CD14-positive monocyte (primary cell): Measurements from ENCODE around the gene FBXW7. TPM values are rescaled to one million over a fixed set of nuclear protein-coding genes. Genes with fewer than 3 reads are reported as not detected.

ENCODE experiments used
- DNase-seq, 3 donors: peaks; one replicate each; pipeline ENCODE4 v3.0.0-alpha.2; 2011 to 2022
- H2AFZ ChIP-seq: 2 replicates; pipeline ENCODE4 v1.6.0; 2012; ENCODE audit warnings: mild to moderate bottlenecking, low read depth, low read length, inconsistent platforms; ENCODE audit not compliant: insufficient read depth, poor library complexity, severe bottlenecking
- H3K27ac ChIP-seq, 2 donors: 1 replicate in 1 of 2; 2 replicates in 1 of 2; pipeline ENCODE4 v1.5.1; 2012 to 2013; ENCODE audit warnings: low read length in 2 of 2, control low read depth in 1 of 2, inconsistent platforms in 1 of 2, low read depth in 1 of 2, mild to moderate bottlenecking in 1 of 2
- H3K27me3 ChIP-seq, 2 donors: one replicate each; pipeline versions ENCODE4 v1.6.0 to v1.6.1; 2011 to 2013; ENCODE audit warnings: low read length in 2 of 2; ENCODE audit not compliant: control insufficient read depth in 2 of 2, insufficient read depth in 2 of 2
- H3K36me3 ChIP-seq, 2 donors: replicated peaks in 1 of 2; 1 replicate in 1 of 2; 2 replicates in 1 of 2; pipeline versions ENCODE4 v1.5.1 to v1.6.1; 2012 to 2013; ENCODE audit warnings: low read length in 2 of 2, control low read depth in 1 of 2, inconsistent platforms in 1 of 2, mild to moderate bottlenecking in 1 of 2; ENCODE audit not compliant: insufficient read depth in 2 of 2, control insufficient read depth in 1 of 2
- H3K4me1 ChIP-seq, 2 donors: 1 replicate in 1 of 2; 2 replicates in 1 of 2; pipeline versions ENCODE4 v1.5.1 to v1.6.1; 2012 to 2013; ENCODE audit warnings: low read length in 2 of 2, control low read depth in 1 of 2, inconsistent platforms in 1 of 2, mild to moderate bottlenecking in 1 of 2, moderate library complexity in 1 of 2; ENCODE audit not compliant: insufficient read depth in 2 of 2, control insufficient read depth in 1 of 2
- H3K4me2 ChIP-seq: replicated peaks from 2 replicates; pipeline ENCODE3; 2012; ENCODE audit warnings: low read length, moderate library complexity, mild to moderate bottlenecking; ENCODE audit not compliant: poor library complexity, severe bottlenecking; ENCODE audit errors: extremely low read depth
- H3K4me3 ChIP-seq, 3 experiments: fragments of 200-600 bp in 1 of 3; sonication (generic) in 1 of 3; replicated peaks in 1 of 3; 1 replicate in 2 of 3; 2 replicates in 1 of 3; pipeline ENCODE4 v1.5.1; 2011 to 2013; ENCODE audit warnings: low read length in 3 of 3, mild to moderate bottlenecking in 3 of 3, control low read depth in 2 of 3, low read depth in 2 of 3, inconsistent platforms in 1 of 3, moderate library complexity in 1 of 3
- H3K79me2 ChIP-seq: 2 replicates; pipeline ENCODE4 v1.6.0; 2012; ENCODE audit warnings: mild to moderate bottlenecking, control low read depth, inconsistent platforms, low read length, moderate library complexity; ENCODE audit not compliant: insufficient read depth
- H3K9ac ChIP-seq: 2 replicates; pipeline ENCODE4 v1.6.0; 2017; ENCODE audit warnings: low read length, mild to moderate bottlenecking; ENCODE audit not compliant: insufficient read depth, poor library complexity, severe bottlenecking
- H3K9me3 ChIP-seq, 2 donors: replicated peaks in 1 of 2; 1 replicate in 1 of 2; 2 replicates in 1 of 2; pipeline versions ENCODE4 v1.5.1 to v1.6.1; 2012 to 2013; ENCODE audit warnings: low read length in 2 of 2, control low read depth in 1 of 2; ENCODE audit not compliant: control insufficient read depth in 1 of 2, insufficient read depth in 1 of 2
- H4K20me1 ChIP-seq: 2 replicates; pipeline ENCODE4 v1.6.0; 2012; ENCODE audit warnings: mild to moderate bottlenecking, low read length, control low read depth, moderate library complexity; ENCODE audit not compliant: insufficient read depth
- H3K27ac Mint-ChIP-seq, 7 donors: one replicate each; pipeline ENCODE4 v1.8.0; 2020; ENCODE audit warnings: mild to moderate bottlenecking in 7 of 7, mixed read lengths in 7 of 7, moderate library complexity in 6 of 7, inconsistent platforms in 2 of 7
- H3K27me3 Mint-ChIP-seq, 3 donors: one replicate each; pipeline ENCODE4 v1.8.0; 2021 to 2022; ENCODE audit warnings: low read depth in 3 of 3, mild to moderate bottlenecking in 3 of 3, mixed read lengths in 3 of 3, moderate library complexity in 3 of 3, inconsistent platforms in 1 of 3
- H3K36me3 Mint-ChIP-seq, 2 donors: one replicate each; pipeline ENCODE4 v1.8.0; 2020; ENCODE audit warnings: mixed read lengths in 2 of 2, inconsistent platforms in 1 of 2, mild to moderate bottlenecking in 1 of 2
- H3K4me1 Mint-ChIP-seq: one replicate; pipeline ENCODE4 v1.8.0; 2020; ENCODE audit warnings: mild to moderate bottlenecking, mixed read lengths
- H3K4me3 Mint-ChIP-seq, 2 donors: one replicate each; pipeline ENCODE4 v1.8.0; 2020; ENCODE audit warnings: mild to moderate bottlenecking in 2 of 2, mixed read lengths in 2 of 2, moderate library complexity in 1 of 2
- H3K9me3 Mint-ChIP-seq, 7 donors: one replicate each; pipeline ENCODE4 v1.8.0; 2020 to 2022; ENCODE audit warnings: mixed read lengths in 7 of 7, mild to moderate bottlenecking in 6 of 7, moderate library complexity in 6 of 7, inconsistent platforms in 2 of 7
- WGBS: methylation state at CpG from one replicate; pipeline ENCODE4 v1.1.5; 2013; ENCODE audit warnings: missing lambda C conversion rate; ENCODE audit not compliant: insufficient coverage; 5-methylcytosine and 5-hydroxymethylcytosine counted together
- intact Hi-C, 2 donors: fragments of 100-400 bp; cut with micrococcal nuclease; formaldehyde crosslinking; loops; one replicate each; pipeline versions ENCODE4 v1.15.0 to v1.15.1; 2023
- polyA plus RNA-seq, 3 donors: library from polyadenylated mRNA; depleted of rRNA in 1 of 3; unstranded in 2 of 3; stranded (reverse) in 1 of 3; fragments of 300-500 nt in 2 of 3; fragments of >200 nt in 1 of 3; fragmentation: Illumina TruSeq in 2 of 3; gene quantifications; 1 replicate in 2 of 3; 2 replicates in 1 of 3; pipeline ENCODE4 v1.2.3, GENCODE V29; 2012 to 2021
- TF ChIP-seq, protein P1 (sequence below): fragments of 200-600 bp; IDR thresholded peaks from one replicate; pipeline ENCODE4 v1.8.0; 2022; ENCODE audit warnings: antibody characterized with exemption, mild to moderate bottlenecking

Gene FBXW7
- polyA plus RNA-seq, 3 donors, result 25.1 to 44.9 (median 35.6) TPM

GRCh38 chr4:152565333-152565732 lies 29.4 kb upstream of the FBXW7 start:
- H3K27ac Mint-ChIP-seq, result no peak overlapping the region
- 100% methylated on average over 2 of the region's 6 CpGs for WGBS
- Histone ChIP-seq H3K4me1 (no peaks in the 10 kb centered on the region), H3K36me3 (no peaks in the 10 kb centered on the region), H3K9me3 (no peaks in the 10 kb centered on the region), H3K27me3 (no peaks in the 10 kb centered on the region), H3K4me3 (no peak overlapping the region), H3K4me2 (no peak overlapping the region), H3K27ac (no peak overlapping the region), H3K79me2 (no peaks in the 10 kb centered on the region), H3K9ac (no peak overlapping the region), H2AFZ (no peak overlapping the region), H4K20me1 (no peaks in the 10 kb centered on the region)
- peaks cover 0 to 4% (median 3%) of the 10 kb centered on the region in 3 donors for H3K27me3 Mint-ChIP-seq
- TF ChIP-seq, protein P1, sequence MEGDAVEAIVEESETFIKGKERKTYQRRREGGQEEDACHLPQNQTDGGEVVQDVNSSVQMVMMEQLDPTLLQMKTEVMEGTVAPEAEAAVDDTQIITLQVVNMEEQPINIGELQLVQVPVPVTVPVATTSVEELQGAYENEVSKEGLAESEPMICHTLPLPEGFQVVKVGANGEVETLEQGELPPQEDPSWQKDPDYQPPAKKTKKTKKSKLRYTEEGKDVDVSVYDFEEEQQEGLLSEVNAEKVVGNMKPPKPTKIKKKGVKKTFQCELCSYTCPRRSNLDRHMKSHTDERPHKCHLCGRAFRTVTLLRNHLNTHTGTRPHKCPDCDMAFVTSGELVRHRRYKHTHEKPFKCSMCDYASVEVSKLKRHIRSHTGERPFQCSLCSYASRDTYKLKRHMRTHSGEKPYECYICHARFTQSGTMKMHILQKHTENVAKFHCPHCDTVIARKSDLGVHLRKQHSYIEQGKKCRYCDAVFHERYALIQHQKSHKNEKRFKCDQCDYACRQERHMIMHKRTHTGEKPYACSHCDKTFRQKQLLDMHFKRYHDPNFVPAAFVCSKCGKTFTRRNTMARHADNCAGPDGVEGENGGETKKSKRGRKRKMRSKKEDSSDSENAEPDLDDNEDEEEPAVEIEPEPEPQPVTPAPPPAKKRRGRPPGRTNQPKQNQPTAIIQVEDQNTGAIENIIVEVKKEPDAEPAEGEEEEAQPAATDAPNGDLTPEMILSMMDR, result no peak
- no peak for DNase-seq
- intact Hi-C loops, result no loop called here
- no peak overlapping the region for H3K4me3 Mint-ChIP-seq
- no peaks in the 10 kb centered on the region for H3K9me3 Mint-ChIP-seq
- no peaks in the 10 kb centered on the region for H3K36me3 Mint-ChIP-seq
- peaks cover 4% of the 10 kb centered on the region for H3K4me1 Mint-ChIP-seq

- Mint-ChIP-seq H3K4me3 (no peak overlapping the region), H3K27me3 (peaks cover 0 to 4% (median 3%) of the 10 kb centered on the region in 3 donors), H3K9me3 (no peaks in the 10 kb centered on the region), H3K4me1 (peaks cover 4% of the 10 kb centered on the region), H3K27ac (no peak overlapping the region), H3K36me3 (no peaks in the 10 kb centered on the region)
- 80% methylated on average over 1 of the region's 3 CpGs for WGBS
- no peak overlapping the region for H3K4me2 ChIP-seq
- H3K27me3 ChIP-seq, result no peaks in the 10 kb centered on the region
- H3K4me3 ChIP-seq, result no peak overlapping the region
- TF ChIP-seq, protein P1, result no peak
- no peaks in the 10 kb centered on the region for H3K9me3 ChIP-seq
- DNase-seq, result no peak
- H3K27ac ChIP-seq, result no peak overlapping the region
- H3K79me2 ChIP-seq, result no peaks in the 10 kb centered on the region
- no peaks in the 10 kb centered on the region for H3K36me3 ChIP-seq
- H3K4me1 ChIP-seq, result no peaks in the 10 kb centered on the region
- H4K20me1 ChIP-seq, result no peaks in the 10 kb centered on the region
- no peak overlapping the region for H2AFZ ChIP-seq
- intact Hi-C loops, result no loop called here
- no peak overlapping the region for H3K9ac ChIP-seq
These were observed 28.4 kb upstream of the FBXW7 start for GRCh38 chr4:152564336-152564735.
